DOHH2 (cell line): ENCODE results near the gene KIAA0513.

Experiments
- H3F3A ChIP-seq: fragments of 200-600 bp; sonication (generic), shearing (Covaris generic); 2 replicates; pipeline ENCODE4 v1.6.0; 2016; ENCODE audit warnings: antibody characterized with exemption, mild to moderate bottlenecking; ENCODE audit not compliant: control insufficient read depth, insufficient read depth
- H3K27ac ChIP-seq: fragments of 200-600 bp; sonication (generic); 2 replicates; pipeline ENCODE4 v1.5.1; 2014; ENCODE audit warnings: low read depth, mild to moderate bottlenecking, low read length, moderate library complexity
- H3K27me3 ChIP-seq: fragments of 200-600 bp; sonication (generic); 2 replicates; pipeline ENCODE4 v1.6.1; 2014; ENCODE audit warnings: mild to moderate bottlenecking, low read length, mixed read lengths; ENCODE audit not compliant: control insufficient read depth
- H3K36me3 ChIP-seq: fragments of 200-600 bp; sonication (generic); 2 replicates; pipeline ENCODE4 v1.6.1; 2014; ENCODE audit warnings: mild to moderate bottlenecking, low read length, moderate library complexity, mixed read lengths; ENCODE audit not compliant: control insufficient read depth
- H3K4me1 ChIP-seq: fragments of 200-600 bp; sonication (generic); 2 replicates; pipeline ENCODE4 v1.6.1; 2014; ENCODE audit warnings: mild to moderate bottlenecking, low read length, mixed read lengths; ENCODE audit not compliant: control insufficient read depth
- H3K4me2 ChIP-seq: fragments of 200-600 bp; sonication (generic); 2 replicates; pipeline ENCODE4 v1.6.0; 2014; ENCODE audit warnings: mild to moderate bottlenecking, low read length, moderate library complexity
- H3K4me3 ChIP-seq: fragments of 200-600 bp; sonication (generic); 2 replicates; pipeline ENCODE4 v1.5.1; 2014; ENCODE audit warnings: mild to moderate bottlenecking, low read length, mixed read lengths
- H3K79me2 ChIP-seq: fragments of 200-600 bp; sonication (generic); 2 replicates; pipeline ENCODE4 v1.6.1; 2014; ENCODE audit warnings: mild to moderate bottlenecking, low read length, mixed read lengths; ENCODE audit not compliant: control insufficient read depth
- H3K9me2 ChIP-seq: fragments of 200-600 bp; sonication (generic); replicated peaks from 2 replicates; pipeline ENCODE4 v1.6.1; 2014; ENCODE audit warnings: mild to moderate bottlenecking, low read length, mixed read lengths; ENCODE audit not compliant: control insufficient read depth
- H3K9me3 ChIP-seq: fragments of 200-600 bp; sonication (generic); 2 replicates; pipeline ENCODE4 v1.6.1; 2014; ENCODE audit warnings: antibody characterized with exemption, low read length, mixed read lengths; ENCODE audit not compliant: control insufficient read depth, insufficient read depth
- H4K20me1 ChIP-seq: fragments of 200-600 bp; sonication (generic); 2 replicates; pipeline ENCODE4 v1.6.0; 2014; ENCODE audit warnings: low read depth, mild to moderate bottlenecking, antibody characterized with exemption, low read length, moderate library complexity; ENCODE audit not compliant: control insufficient read depth, insufficient read depth
- EZH2phosphoT487 ChIP-seq: fragments of 200-600 bp; sonication (generic); IDR thresholded peaks from 2 replicates; pipeline ENCODE4 v1.6.1; 2017; ENCODE audit warnings: borderline replicate concordance, mild to moderate bottlenecking, antibody characterized with exemption, low read length, moderate library complexity, mixed read lengths
- TF ChIP-seq, protein P1 (sequence below): fragments of 200-600 bp; sonication (generic); IDR thresholded peaks from one replicate; pipeline ENCODE4 v1.5.1; 2014; ENCODE audit warnings: antibody characterized with exemption, mild to moderate bottlenecking, low read depth, low read length; ENCODE audit not compliant: poor library complexity, severe bottlenecking

KIAA0513 gene

DNA sequence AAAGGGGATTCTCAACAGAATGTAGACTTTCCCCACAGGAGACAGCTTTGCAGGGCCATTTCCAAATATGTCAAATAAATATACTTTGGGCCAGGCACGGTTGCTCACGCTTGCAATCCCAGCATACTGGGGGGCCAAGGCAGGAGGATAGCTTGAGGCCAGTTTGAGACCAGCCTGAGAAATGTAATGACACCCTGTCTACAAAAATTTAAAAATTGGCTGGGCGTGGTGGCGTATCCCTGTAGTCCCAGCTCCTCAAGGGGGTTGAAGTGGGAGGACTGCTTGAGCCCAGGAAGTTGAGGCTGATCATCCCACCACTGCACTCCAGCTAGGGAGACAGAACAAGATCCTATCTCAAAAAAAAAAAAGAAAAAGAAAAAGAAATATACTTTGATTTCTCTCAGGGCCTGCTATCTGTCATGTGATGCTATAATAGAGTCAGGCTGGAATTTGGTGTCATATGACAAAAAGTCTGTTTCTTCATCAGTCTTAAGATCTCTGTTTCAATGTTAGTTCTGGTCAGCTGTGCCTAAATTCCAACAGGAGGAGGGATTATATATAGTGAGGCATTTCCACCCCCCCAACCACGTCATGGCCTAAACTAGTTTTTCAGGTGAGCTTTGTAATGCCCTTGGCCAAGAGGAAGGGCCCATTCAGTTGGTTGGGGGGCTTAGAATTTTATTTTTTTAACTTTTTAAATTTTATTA is 12.0 kb upstream of the KIAA0513 start:
- no peak for TF ChIP-seq EZH2phosphoT487
- TF ChIP-seq, protein P1, sequence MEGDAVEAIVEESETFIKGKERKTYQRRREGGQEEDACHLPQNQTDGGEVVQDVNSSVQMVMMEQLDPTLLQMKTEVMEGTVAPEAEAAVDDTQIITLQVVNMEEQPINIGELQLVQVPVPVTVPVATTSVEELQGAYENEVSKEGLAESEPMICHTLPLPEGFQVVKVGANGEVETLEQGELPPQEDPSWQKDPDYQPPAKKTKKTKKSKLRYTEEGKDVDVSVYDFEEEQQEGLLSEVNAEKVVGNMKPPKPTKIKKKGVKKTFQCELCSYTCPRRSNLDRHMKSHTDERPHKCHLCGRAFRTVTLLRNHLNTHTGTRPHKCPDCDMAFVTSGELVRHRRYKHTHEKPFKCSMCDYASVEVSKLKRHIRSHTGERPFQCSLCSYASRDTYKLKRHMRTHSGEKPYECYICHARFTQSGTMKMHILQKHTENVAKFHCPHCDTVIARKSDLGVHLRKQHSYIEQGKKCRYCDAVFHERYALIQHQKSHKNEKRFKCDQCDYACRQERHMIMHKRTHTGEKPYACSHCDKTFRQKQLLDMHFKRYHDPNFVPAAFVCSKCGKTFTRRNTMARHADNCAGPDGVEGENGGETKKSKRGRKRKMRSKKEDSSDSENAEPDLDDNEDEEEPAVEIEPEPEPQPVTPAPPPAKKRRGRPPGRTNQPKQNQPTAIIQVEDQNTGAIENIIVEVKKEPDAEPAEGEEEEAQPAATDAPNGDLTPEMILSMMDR = no peak
- H3F3A ChIP-seq = no peaks in the 10 kb centered on the region
- no peak overlapping the region for H3K4me2 ChIP-seq
- no peak overlapping the region for H3K4me3 ChIP-seq
- no peaks in the 10 kb centered on the region for H3K36me3 ChIP-seq
- no peaks in the 10 kb centered on the region for H3K9me3 ChIP-seq
- H3K79me2 ChIP-seq = peaks cover 4% of the 10 kb centered on the region
- no peaks in the 10 kb centered on the region for H4K20me1 ChIP-seq
- peaks cover 26% of the 10 kb centered on the region for H3K27me3 ChIP-seq
- H3K27ac ChIP-seq = no peak overlapping the region
- no peaks in the 10 kb centered on the region for H3K9me2 ChIP-seq
- peaks cover 3% of the 10 kb centered on the region for H3K4me1 ChIP-seq

DNA sequence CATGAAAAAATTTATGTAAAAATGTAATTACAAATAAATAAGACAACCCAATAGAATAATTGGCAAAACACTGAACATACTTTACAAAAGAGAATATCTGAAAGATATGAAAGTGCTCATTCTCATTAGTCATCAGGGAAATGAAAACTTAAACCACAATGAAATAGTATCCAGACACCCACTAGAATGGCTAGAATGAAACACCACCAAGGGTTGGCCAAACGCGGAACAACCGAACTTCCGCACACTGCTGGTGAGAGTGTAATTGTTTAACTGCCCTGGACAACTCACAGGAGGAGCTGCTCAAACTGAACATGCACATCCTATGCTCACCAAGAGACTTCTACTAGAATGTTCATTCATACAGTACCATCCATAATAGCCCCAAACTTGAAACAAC is 10.4 kb upstream of the KIAA0513 start:
- Histone ChIP-seq H3K9me3 (no peaks in the 10 kb centered on the region), H4K20me1 (no peaks in the 10 kb centered on the region), H3K4me1 (peaks cover under 1% of the 10 kb centered on the region), H3F3A (no peaks in the 10 kb centered on the region), H3K4me2 (no peak overlapping the region), H3K27ac (no peak overlapping the region), H3K27me3 (peaks cover 26% of the 10 kb centered on the region), H3K4me3 (no peak overlapping the region), H3K79me2 (no peaks in the 10 kb centered on the region), H3K36me3 (no peaks in the 10 kb centered on the region), H3K9me2 (no peaks in the 10 kb centered on the region)
- TF ChIP-seq, protein P1 = no peak
- TF ChIP-seq EZH2phosphoT487 = no peak

DNA sequence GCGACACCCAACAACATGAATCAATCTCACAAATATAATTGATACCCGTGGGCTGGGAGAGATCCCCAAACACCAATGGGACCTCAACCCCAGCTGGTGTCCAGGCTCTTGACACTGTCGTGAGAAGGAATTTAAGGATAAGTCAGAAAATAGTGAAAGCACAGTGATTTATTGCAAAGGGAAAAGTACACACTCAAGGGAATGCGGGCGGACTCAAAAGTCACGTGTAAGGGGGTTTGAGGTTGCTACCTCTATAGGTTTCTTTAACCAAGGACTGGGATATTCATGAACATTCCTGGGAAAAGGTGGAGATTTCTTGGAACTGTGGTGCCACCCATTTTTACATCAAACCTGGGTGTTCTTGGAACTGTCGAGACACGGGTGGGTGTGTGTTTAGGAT is 10.0 kb upstream of the KIAA0513 start:
- Histone ChIP-seq H4K20me1 (no peaks in the 10 kb centered on the region), H3K9me3 (no peaks in the 10 kb centered on the region), H3K36me3 (no peaks in the 10 kb centered on the region), H3K27me3 (peaks cover 26% of the 10 kb centered on the region), H3K4me3 (no peak overlapping the region), H3K27ac (no peak overlapping the region), H3K9me2 (no peaks in the 10 kb centered on the region), H3F3A (no peaks in the 10 kb centered on the region), H3K4me2 (no peak overlapping the region), H3K79me2 (no peaks in the 10 kb centered on the region), H3K4me1 (no peaks in the 10 kb centered on the region)
- no peak for TF ChIP-seq EZH2phosphoT487
- TF ChIP-seq, protein P1 = no peak
